ENCODE results near the gene COLEC11. TPM values are rescaled to one million over a fixed set of nuclear protein-coding genes. Genes with fewer than 3 reads are reported as not detected.
"Not testable (repeated sequence)": the region's sequence is repeated elsewhere in the genome, so short reads cannot be mapped to it uniquely, and the experiment has no call there.

Gene COLEC11
- total RNA-seq, 1 donor from 2014 or later = 2.4 TPM

GRCh38 chr2:3654531-3655225 is 59.8 kb downstream of the COLEC11 start:
- DNase-seq (ENCODE audit: low spot score) = no peak

GRCh38 chr2:3655871-3656761 is 61.2 kb downstream of the COLEC11 start:
- DNase-seq (ENCODE audit: low spot score) = no peak

GRCh38 chr2:3656762-3657721 is 62.1 kb downstream of the COLEC11 start:
- no peak for DNase-seq (ENCODE audit: low spot score)

GRCh38 chr2:3657881-3658280 is 63.0 kb downstream of the COLEC11 start, which contains the start of gene ALLC:
Gene ALLC (plus strand): TSS chr2:3658200. CDS start chr2:3671158, 12,958 bp downstream.
- DNase-seq (ENCODE audit: low spot score) = no peak

- DNase-seq (ENCODE audit: low spot score) = no peak
These were observed 64.8 kb downstream of the COLEC11 start for GRCh38 chr2:3659447-3660432.

- DNase-seq (ENCODE audit: low spot score) = not testable (repeated sequence)
These were observed 65.7 kb downstream of the COLEC11 start for GRCh38 chr2:3660640-3661039.

GRCh38 chr2:3661149-3661660 is 66.3 kb downstream of the COLEC11 start:
- DNase-seq (ENCODE audit: low spot score) = no peak

- DNase-seq (ENCODE audit: low spot score) = no peak
These were observed 67.3 kb downstream of the COLEC11 start for GRCh38 chr2:3662239-3662638.

GRCh38 chr2:3664118-3664517 is 69.2 kb downstream of the COLEC11 start:
- DNase-seq (ENCODE audit: low spot score) = no peak

- no peak for DNase-seq (ENCODE audit: low spot score)
These were observed 70.0 kb downstream of the COLEC11 start for GRCh38 chr2:3664925-3665324.

- no peak for DNase-seq (ENCODE audit: low spot score)
These were observed 71.1 kb downstream of the COLEC11 start for GRCh38 chr2:3665886-3666612.

- DNase-seq (ENCODE audit: low spot score) = no peak
These were observed 71.7 kb downstream of the COLEC11 start for GRCh38 chr2:3666613-3666975.

GRCh38 chr2:3667151-3667631 is 72.3 kb downstream of the COLEC11 start:
- no peak for DNase-seq (ENCODE audit: low spot score)

- no peak for DNase-seq (ENCODE audit: low spot score)
These were observed 74.7 kb downstream of the COLEC11 start for GRCh38 chr2:3669656-3670055.

GRCh38 chr2:3670376-3670775 is 75.5 kb downstream of the COLEC11 start:
- DNase-seq (ENCODE audit: low spot score) = no peak

GRCh38 chr2:3670941-3671340 is 76.0 kb downstream of the COLEC11 start:
- no peak for DNase-seq (ENCODE audit: low spot score)

- no peak for DNase-seq (ENCODE audit: low spot score)
These were observed 78.2 kb downstream of the COLEC11 start for GRCh38 chr2:3672861-3673678.

- no peak for DNase-seq (ENCODE audit: low spot score)
These were observed 79.3 kb downstream of the COLEC11 start for GRCh38 chr2:3674066-3674845.

Measured in ureter (tissue), 1 donor.